GM12801 (cell line): ENCODE measurements around the gene OSGIN1.

Experiments used
- CTCF ChIP-seq: IDR thresholded peaks from one replicate; pipeline ENCODE4 v1.5.1; 2011; ENCODE audit warnings: control low read depth; ENCODE audit not compliant: insufficient read length; ENCODE audit errors: extremely low read depth

Gene OSGIN1

GRCh38 chr16:83935005-83935857, 17.8 kb upstream of the OSGIN1 start:
- TF ChIP-seq CTCF = no peak

GRCh38 chr16:83935858-83936255, 17.2 kb upstream of the OSGIN1 start:
- no peak for TF ChIP-seq CTCF

DNA sequence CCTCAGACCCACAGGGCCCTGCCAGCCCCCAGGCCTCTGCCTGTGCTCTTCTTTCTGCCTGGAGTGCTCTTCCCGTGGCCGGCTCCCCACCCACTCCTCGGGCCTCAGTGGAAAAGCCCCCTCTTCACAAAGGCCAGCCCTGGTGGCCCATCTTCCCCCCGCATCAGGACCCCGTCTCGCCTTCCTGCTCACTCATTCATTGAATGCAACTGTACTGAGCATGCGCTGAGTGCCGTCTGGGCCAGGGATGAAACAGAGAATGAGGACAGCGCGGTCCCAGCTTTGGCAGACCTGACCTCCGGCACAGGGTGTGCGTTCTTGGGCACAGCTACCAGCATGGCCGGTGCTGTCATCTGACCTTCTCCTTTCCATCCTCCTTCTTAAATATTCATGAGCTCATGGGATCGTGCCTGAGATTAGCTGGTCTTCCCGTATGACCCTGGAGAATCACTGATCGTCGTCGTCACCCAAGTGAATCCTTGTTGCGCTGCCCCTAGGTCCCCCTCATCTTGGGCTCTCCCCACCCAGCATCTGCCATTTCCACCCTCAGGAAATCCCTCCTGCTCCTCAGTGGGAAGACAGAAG, 16.4 kb upstream of the OSGIN1 start:
- no peak for TF ChIP-seq CTCF

DNA sequence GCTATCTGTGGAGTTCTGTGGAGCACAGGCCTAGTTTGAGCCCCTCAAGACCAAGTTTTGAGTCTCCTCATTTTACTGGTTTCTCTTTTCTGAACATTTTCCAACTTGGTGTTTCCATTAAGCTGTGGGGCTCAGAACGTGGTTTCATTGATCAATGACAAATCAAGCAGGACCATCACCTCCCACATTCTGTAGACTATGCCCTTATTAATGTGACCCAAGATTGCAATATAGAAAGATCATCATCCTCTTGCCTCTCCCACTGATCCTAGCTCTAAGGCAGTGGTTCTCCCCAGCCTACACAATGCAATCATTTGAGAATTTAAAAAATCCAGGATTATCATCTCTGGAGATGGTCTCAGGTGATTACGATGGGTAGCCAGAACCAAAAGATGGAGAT, 15.8 kb upstream of the OSGIN1 start:
- no peak for TF ChIP-seq CTCF

DNA sequence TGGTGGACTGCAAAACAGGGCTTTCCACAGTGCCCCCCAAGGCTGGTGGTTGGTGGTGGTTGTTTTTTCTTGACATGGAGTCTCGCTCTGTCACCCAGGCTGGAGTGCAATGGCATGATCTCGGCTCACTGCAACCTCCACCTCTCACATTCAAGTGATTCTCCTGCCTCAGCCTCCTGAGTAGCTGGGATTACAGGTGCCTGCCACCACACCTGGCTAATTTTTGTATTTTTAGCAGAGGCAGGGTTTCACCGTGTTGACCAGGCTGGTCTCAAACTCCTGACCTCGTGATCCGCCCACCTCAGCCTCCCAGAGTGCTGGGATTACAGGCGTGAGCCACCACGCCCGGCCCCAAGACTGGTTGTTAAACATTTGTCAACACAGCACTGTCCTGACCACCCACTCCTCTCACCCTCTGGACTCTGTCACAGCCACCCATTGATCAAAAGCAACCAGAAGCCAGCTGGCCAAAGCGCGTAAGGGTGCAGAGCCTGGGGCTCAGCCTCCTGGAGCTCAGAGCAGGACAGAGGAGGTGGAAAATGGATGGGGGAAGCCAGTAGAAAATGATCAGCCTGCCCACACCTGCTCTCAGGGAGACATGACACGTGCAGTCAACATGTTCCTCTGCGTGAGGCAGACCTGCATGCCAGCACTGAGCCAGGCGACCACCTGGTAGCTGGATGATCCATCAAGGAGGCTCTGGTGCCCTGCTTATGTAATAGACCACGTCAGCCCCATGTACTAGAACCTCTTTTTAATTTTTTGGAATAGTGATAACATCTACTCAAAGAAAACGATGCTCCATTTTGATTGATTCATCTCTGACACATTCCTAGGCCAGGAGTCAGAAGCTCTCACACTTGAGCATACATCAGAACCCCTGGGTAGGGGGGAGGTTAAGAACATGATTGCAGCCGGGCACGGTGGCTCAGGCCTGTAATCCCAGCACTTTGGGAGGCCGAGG, 14.8 kb upstream of the OSGIN1 start:
- no peak for TF ChIP-seq CTCF

- TF ChIP-seq CTCF = no peak
These were observed 13.7 kb upstream of the OSGIN1 start for GRCh38 chr16:83939266-83939855.

- TF ChIP-seq CTCF = no peak
These were observed 12.9 kb upstream of the OSGIN1 start for GRCh38 chr16:83940119-83940518.
